WTC11 (cell line): ENCODE data around the gene ADGRB3.

ENCODE experiments used
- CBFB ChIP-seq: sonication (generic); formaldehyde crosslinking; IDR thresholded peaks from 2 replicates; pipeline ENCODE4 v1.8.1; 2022; ENCODE audit warnings: mild to moderate bottlenecking, low read depth, missing genetic modification reagents
- ETV6 ChIP-seq: sonication (generic); formaldehyde crosslinking; IDR thresholded peaks from 2 replicates; pipeline ENCODE4 v1.8.1; 2022; ENCODE audit warnings: mild to moderate bottlenecking, missing genetic modification reagents
- JUN ChIP-seq: sonication (generic); formaldehyde crosslinking; IDR thresholded peaks from 2 replicates; pipeline ENCODE4 v1.8.0; 2023; ENCODE audit warnings: mild to moderate bottlenecking, missing genetic modification reagents
- NR3C1 ChIP-seq: sonication (generic); formaldehyde crosslinking; conservative IDR thresholded peaks from 2 replicates; pipeline ENCODE4 v1.8.1; 2023; ENCODE audit warnings: low read depth, mild to moderate bottlenecking, missing genetic modification reagents
- TEAD4 ChIP-seq: sonication (generic); formaldehyde crosslinking; IDR thresholded peaks from 2 replicates; pipeline ENCODE4 v1.8.0; 2022; ENCODE audit warnings: mild to moderate bottlenecking, missing genetic modification reagents
- TF ChIP-seq, protein P1 (sequence below): fragments of 200-600 bp; IDR thresholded peaks from 2 replicates; pipeline ENCODE4 v1.8.0; 2022; ENCODE audit warnings: antibody characterized with exemption
- TF ChIP-seq, protein P2 (sequence below): sonication (generic); formaldehyde crosslinking; IDR thresholded peaks from 2 replicates; pipeline ENCODE4 v1.8.1; 2022; ENCODE audit warnings: mild to moderate bottlenecking, missing genetic modification reagents, moderate library complexity, borderline replicate concordance
- TF ChIP-seq, protein P3 (sequence below): sonication (generic); formaldehyde crosslinking; IDR thresholded peaks from 2 replicates; pipeline ENCODE4 v1.8.1; 2022; ENCODE audit warnings: missing genetic modification reagents, borderline replicate concordance
- TF ChIP-seq, protein P4 (sequence below): sonication (generic); formaldehyde crosslinking; IDR thresholded peaks from 2 replicates; pipeline ENCODE4 v1.8.0; 2022; ENCODE audit warnings: mild to moderate bottlenecking, missing genetic modification reagents
- TF ChIP-seq, protein P5 (sequence below): sonication (generic); formaldehyde crosslinking; IDR thresholded peaks from 2 replicates; pipeline ENCODE4 v1.8.1; 2023; ENCODE audit warnings: mild to moderate bottlenecking, missing genetic modification reagents, moderate library complexity

DNA sequence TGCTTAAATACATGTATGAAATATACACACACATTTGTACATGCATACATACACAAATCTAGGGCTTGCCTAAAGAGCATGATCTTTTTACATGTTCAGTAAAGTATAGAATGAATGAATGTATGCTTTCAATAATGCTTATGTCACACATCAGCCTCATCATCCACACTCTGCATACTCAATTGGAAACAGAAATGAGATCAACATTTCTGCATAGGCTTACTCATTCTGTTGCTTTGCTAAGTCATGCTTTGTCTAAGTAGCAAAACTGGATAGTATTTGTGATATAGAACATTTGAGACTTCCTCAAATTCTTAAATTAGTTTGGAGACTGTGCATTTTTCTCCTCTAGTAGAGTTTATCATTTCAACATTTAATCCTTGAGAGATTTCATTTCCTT is 343.3 kb downstream of the ADGRB3 start:
- TF ChIP-seq, protein P1, sequence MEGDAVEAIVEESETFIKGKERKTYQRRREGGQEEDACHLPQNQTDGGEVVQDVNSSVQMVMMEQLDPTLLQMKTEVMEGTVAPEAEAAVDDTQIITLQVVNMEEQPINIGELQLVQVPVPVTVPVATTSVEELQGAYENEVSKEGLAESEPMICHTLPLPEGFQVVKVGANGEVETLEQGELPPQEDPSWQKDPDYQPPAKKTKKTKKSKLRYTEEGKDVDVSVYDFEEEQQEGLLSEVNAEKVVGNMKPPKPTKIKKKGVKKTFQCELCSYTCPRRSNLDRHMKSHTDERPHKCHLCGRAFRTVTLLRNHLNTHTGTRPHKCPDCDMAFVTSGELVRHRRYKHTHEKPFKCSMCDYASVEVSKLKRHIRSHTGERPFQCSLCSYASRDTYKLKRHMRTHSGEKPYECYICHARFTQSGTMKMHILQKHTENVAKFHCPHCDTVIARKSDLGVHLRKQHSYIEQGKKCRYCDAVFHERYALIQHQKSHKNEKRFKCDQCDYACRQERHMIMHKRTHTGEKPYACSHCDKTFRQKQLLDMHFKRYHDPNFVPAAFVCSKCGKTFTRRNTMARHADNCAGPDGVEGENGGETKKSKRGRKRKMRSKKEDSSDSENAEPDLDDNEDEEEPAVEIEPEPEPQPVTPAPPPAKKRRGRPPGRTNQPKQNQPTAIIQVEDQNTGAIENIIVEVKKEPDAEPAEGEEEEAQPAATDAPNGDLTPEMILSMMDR, result no peak
- TF ChIP-seq ETV6 (CRISPR knock-in tag) (no peak), TEAD4 (CRISPR knock-in tag) (no peak), CBFB (CRISPR knock-in tag) (no peak), JUN (CRISPR knock-in tag) (no peak), NR3C1 (CRISPR knock-in tag) (no peak)
- TF ChIP-seq, protein P2, sequence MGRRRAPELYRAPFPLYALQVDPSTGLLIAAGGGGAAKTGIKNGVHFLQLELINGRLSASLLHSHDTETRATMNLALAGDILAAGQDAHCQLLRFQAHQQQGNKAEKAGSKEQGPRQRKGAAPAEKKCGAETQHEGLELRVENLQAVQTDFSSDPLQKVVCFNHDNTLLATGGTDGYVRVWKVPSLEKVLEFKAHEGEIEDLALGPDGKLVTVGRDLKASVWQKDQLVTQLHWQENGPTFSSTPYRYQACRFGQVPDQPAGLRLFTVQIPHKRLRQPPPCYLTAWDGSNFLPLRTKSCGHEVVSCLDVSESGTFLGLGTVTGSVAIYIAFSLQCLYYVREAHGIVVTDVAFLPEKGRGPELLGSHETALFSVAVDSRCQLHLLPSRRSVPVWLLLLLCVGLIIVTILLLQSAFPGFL (CRISPR knock-in tag), result no peak
- TF ChIP-seq, protein P3, sequence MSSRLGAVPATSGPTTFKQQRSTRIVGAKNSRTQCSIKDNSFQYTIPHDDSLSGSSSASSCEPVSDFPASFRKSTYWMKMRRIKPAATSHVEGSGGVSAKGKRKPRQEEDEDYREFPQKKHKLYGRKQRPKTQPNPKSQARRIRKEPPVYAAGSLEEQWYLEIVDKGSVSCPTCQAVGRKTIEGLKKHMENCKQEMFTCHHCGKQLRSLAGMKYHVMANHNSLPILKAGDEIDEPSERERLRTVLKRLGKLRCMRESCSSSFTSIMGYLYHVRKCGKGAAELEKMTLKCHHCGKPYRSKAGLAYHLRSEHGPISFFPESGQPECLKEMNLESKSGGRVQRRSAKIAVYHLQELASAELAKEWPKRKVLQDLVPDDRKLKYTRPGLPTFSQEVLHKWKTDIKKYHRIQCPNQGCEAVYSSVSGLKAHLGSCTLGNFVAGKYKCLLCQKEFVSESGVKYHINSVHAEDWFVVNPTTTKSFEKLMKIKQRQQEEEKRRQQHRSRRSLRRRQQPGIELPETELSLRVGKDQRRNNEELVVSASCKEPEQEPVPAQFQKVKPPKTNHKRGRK (CRISPR knock-in tag), result no peak
- TF ChIP-seq, protein P4, sequence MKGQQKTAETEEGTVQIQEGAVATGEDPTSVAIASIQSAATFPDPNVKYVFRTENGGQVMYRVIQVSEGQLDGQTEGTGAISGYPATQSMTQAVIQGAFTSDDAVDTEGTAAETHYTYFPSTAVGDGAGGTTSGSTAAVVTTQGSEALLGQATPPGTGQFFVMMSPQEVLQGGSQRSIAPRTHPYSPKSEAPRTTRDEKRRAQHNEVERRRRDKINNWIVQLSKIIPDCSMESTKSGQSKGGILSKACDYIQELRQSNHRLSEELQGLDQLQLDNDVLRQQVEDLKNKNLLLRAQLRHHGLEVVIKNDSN (CRISPR knock-in tag), result no peak
- TF ChIP-seq, protein P5, sequence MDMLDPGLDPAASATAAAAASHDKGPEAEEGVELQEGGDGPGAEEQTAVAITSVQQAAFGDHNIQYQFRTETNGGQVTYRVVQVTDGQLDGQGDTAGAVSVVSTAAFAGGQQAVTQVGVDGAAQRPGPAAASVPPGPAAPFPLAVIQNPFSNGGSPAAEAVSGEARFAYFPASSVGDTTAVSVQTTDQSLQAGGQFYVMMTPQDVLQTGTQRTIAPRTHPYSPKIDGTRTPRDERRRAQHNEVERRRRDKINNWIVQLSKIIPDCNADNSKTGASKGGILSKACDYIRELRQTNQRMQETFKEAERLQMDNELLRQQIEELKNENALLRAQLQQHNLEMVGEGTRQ (CRISPR knock-in tag), result no peak
